ENCODE data around the gene PRKCB. TPM values are rescaled to one million over a fixed set of nuclear protein-coding genes. Genes with fewer than 3 reads are reported as not detected.

The PRKCB gene
- total RNA-seq, 1 experiment from 2014 or later = not detected

DNA sequence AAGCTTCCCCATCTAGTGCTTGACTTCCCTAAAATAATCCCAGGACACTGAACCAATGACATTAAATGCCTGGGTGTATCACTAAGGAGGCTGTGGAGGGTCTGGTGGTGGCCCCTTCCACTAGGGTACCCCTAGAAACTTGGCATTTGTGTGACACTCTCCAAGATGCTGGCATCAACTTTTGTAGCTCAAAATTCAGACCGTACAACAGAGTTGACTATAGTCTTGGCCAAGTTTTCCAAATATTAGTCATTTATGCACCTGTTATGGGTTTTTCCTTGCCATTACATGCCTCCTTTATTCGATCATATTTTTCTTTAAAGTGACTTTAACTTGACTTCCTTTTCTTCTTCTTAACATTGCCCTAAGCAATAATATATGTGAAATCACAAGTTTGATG, 295.5 kb downstream of the PRKCB start:
- H3K9me2 ChIP-seq (replicated peaks; ENCODE audit: low read length) = no peaks in the 10 kb centered on the region
- no peaks in the 10 kb centered on the region for H4K20me1 ChIP-seq (ENCODE audit: low read length)
- H3K4me2 ChIP-seq (ENCODE audit: low read length) = no peak overlapping the region
- no peaks in the 10 kb centered on the region for H3K36me3 ChIP-seq (ENCODE audit: low read depth, low read length)
- H3K27me3 ChIP-seq (ENCODE audit: low read length) = peaks cover 11% of the 10 kb centered on the region; the same call in 1 of the 2 replicates
- CTCF ChIA-PET = no interaction called here
- no TSS peak for BruUV-seq (replicated peaks)
- H3K4me1 ChIP-seq (ENCODE audit: insufficient read depth, low read length) = no peaks in the 10 kb centered on the region
- TF ChIP-seq EZH2 (IDR thresholded peaks at IDR 0.05; ENCODE audit: low read length, unreplicated experiment) (no peak), EZH2phosphoT487 (IDR thresholded peaks at IDR 0.05; ENCODE audit: borderline replicate concordance, low read length) (no peak)
- TF ChIP-seq, protein P1, sequence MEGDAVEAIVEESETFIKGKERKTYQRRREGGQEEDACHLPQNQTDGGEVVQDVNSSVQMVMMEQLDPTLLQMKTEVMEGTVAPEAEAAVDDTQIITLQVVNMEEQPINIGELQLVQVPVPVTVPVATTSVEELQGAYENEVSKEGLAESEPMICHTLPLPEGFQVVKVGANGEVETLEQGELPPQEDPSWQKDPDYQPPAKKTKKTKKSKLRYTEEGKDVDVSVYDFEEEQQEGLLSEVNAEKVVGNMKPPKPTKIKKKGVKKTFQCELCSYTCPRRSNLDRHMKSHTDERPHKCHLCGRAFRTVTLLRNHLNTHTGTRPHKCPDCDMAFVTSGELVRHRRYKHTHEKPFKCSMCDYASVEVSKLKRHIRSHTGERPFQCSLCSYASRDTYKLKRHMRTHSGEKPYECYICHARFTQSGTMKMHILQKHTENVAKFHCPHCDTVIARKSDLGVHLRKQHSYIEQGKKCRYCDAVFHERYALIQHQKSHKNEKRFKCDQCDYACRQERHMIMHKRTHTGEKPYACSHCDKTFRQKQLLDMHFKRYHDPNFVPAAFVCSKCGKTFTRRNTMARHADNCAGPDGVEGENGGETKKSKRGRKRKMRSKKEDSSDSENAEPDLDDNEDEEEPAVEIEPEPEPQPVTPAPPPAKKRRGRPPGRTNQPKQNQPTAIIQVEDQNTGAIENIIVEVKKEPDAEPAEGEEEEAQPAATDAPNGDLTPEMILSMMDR (conservative IDR thresholded peaks at IDR 0.05; ENCODE audit: low read depth, low read length) = no peak
- H3K27ac ChIP-seq (ENCODE audit: low read length) = no peak overlapping the region
- no peaks in the 10 kb centered on the region for H3K79me2 ChIP-seq (ENCODE audit: low read length)
- DNase-seq = no peak
- intact Hi-C loops (cut with micrococcal nuclease) = no loop called here
- no peaks in the 10 kb centered on the region for H3F3A ChIP-seq (ENCODE audit: low read length, unreplicated experiment)
- ATAC-seq = no peak
- no peak overlapping the region for H2AFZ ChIP-seq (ENCODE audit: low read length)
- POLR2A ChIA-PET (ENCODE audit: unreplicated experiment) = no interaction called here
- H3K9ac ChIP-seq (ENCODE audit: low read length) = no peak overlapping the region
- H3K9me3 ChIP-seq (ENCODE audit: low read length) = no peaks in the 10 kb centered on the region
- no peak overlapping the region for H3K4me3 ChIP-seq (ENCODE audit: low read length)

DNA sequence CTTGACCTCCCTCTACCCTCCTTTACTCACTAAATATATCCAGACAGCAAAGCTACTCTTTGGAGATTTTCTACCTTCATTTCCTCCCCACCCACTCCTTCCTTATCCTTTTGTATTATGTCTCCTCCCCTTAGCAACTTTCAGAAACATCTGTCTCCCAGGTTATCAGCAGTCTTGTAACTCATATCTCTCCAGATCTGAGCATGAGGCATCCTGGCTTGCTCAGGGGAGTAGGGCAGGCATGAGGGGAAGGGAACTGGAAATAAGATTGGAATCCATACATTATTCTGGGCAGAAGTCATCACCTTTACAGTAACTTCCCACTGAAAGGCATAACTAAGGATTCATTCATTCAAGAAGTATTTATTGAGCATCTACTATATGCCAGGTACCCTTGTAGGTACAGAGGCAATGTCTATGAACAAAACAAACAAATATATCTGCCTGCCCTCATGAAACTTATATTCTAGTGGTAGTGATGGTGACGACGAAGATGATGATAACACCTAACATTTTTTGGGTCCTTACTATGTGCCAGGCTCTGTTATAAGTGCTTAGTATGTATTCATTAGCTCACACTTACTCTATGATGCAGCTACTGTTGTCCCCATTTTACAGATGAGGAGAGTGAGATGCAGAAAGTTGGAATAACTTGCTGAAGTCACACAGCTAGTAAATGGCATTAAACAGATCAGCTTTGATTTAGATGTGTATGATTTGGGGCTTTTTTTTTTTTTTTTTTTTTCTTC, 296.4 kb downstream of the PRKCB start:
- H3K4me2 ChIP-seq (ENCODE audit: low read length) = no peak overlapping the region
- H3K4me1 ChIP-seq (ENCODE audit: insufficient read depth, low read length) = no peaks in the 10 kb centered on the region
- H3K9me2 ChIP-seq (replicated peaks; ENCODE audit: low read length) = no peaks in the 10 kb centered on the region
- H3K79me2 ChIP-seq (ENCODE audit: low read length) = no peaks in the 10 kb centered on the region
- no peaks in the 10 kb centered on the region for H3K36me3 ChIP-seq (ENCODE audit: low read depth, low read length)
- DNase-seq (no peak), ATAC-seq (no peak)
- ChIA-PET CTCF (interaction anchor here (0.6 kb wide), 1 partner anchor 367 kb away, joined by 5 read pairs; no protein-coding TSS in a partner anchor), POLR2A (ENCODE audit: unreplicated experiment) (no interaction called here)
- H4K20me1 ChIP-seq (ENCODE audit: low read length) = no peaks in the 10 kb centered on the region
- no peaks in the 10 kb centered on the region for H3K9me3 ChIP-seq (ENCODE audit: low read length)
- TF ChIP-seq, protein P1 (conservative IDR thresholded peaks at IDR 0.05; ENCODE audit: low read depth, low read length) = no peak
- no peak for TF ChIP-seq EZH2phosphoT487 (IDR thresholded peaks at IDR 0.05; ENCODE audit: borderline replicate concordance, low read length)
- no peak for TF ChIP-seq EZH2 (IDR thresholded peaks at IDR 0.05; ENCODE audit: low read length, unreplicated experiment)
- no peaks in the 10 kb centered on the region for H3F3A ChIP-seq (ENCODE audit: low read length, unreplicated experiment)
- H3K27ac ChIP-seq (ENCODE audit: low read length) = no peak overlapping the region
- H3K27me3 ChIP-seq (ENCODE audit: low read length) = peaks cover 13% of the 10 kb centered on the region; the same call in 1 of the 2 replicates
- intact Hi-C loops (cut with micrococcal nuclease) = no loop called here
- BruUV-seq (replicated peaks) = no TSS peak
- no peak overlapping the region for H3K9ac ChIP-seq (ENCODE audit: low read length)
- H3K4me3 ChIP-seq (ENCODE audit: low read length) = no peak overlapping the region
- H2AFZ ChIP-seq (ENCODE audit: low read length) = no peak overlapping the region

DNA sequence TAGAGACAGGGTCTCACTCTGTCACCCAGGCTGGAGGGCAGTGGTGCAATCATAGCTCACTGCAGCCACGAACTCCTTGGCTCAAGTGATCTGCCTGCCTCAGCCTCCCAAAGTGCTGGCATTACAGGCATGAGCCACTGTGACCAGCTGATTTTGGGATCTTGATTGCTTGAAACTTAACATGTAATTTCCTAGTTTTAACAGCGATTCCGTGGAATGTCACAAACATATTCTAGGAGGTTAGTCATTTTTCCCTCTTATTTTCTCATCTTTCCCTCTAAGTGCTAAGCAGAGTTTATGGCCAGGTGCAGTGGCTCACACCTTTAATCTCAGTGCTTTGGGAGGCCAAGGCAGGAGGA, 297.0 kb downstream of the PRKCB start:
- CTCF ChIA-PET = interaction anchor here (0.6 kb wide), 1 partner anchor 367 kb away, joined by 5 read pairs; no protein-coding TSS in a partner anchor
- POLR2A ChIA-PET (ENCODE audit: unreplicated experiment) = no interaction called here
- Histone ChIP-seq H3K4me2 (ENCODE audit: low read length) (no peak overlapping the region), H3K4me1 (ENCODE audit: insufficient read depth, low read length) (no peaks in the 10 kb centered on the region), H3K79me2 (ENCODE audit: low read length) (no peaks in the 10 kb centered on the region), H3K27ac (ENCODE audit: low read length) (no peak overlapping the region), H3K36me3 (ENCODE audit: low read depth, low read length) (no peaks in the 10 kb centered on the region), H2AFZ (ENCODE audit: low read length) (no peak overlapping the region), H3F3A (ENCODE audit: low read length, unreplicated experiment) (no peaks in the 10 kb centered on the region), H3K27me3 (ENCODE audit: low read length) (peaks cover 10% of the 10 kb centered on the region; the same call in 1 of the 2 replicates), H3K9me3 (ENCODE audit: low read length) (no peaks in the 10 kb centered on the region), H4K20me1 (ENCODE audit: low read length) (no peaks in the 10 kb centered on the region), H3K9me2 (replicated peaks; ENCODE audit: low read length) (no peaks in the 10 kb centered on the region), H3K4me3 (ENCODE audit: low read length) (no peak overlapping the region), H3K9ac (ENCODE audit: low read length) (no peak overlapping the region)
- TF ChIP-seq EZH2 (IDR thresholded peaks at IDR 0.05; ENCODE audit: low read length, unreplicated experiment) = no peak
- TF ChIP-seq EZH2phosphoT487 (IDR thresholded peaks at IDR 0.05; ENCODE audit: borderline replicate concordance, low read length) = no peak
- TF ChIP-seq, protein P1 (conservative IDR thresholded peaks at IDR 0.05; ENCODE audit: low read depth, low read length) = no peak
- intact Hi-C loops (cut with micrococcal nuclease) = no loop called here
- ATAC-seq (no peak), DNase-seq (no peak)
- no TSS peak for BruUV-seq (replicated peaks)

All from PC-3 (cell line).